ENCODE results near the gene TRAPPC12. TPM values are rescaled to one million over a fixed set of nuclear protein-coding genes. Genes with fewer than 3 reads are reported as not detected.

The TRAPPC12 gene
- total RNA-seq, 1 donor from 2014 or later, result 55.1 TPM

DNA sequence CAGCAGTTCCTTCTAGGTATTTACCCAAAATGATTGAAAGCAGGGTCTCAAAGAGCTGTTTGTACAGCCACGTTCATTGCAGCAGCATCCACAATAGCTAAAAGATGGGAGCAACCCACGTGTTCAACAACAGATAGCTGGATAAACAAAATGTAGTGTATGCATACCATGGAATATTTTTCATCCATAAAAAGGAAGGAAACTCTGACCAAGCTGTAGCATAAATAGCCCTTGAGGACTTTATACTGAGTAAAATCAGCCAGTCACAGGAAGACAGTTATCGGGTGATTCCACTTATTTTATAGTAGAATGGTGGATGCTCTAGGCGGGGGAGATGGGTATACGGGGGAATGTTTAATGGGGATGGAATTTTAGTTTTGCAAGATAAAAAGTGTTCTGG is 7.5 kb downstream of the TRAPPC12 start:
- no peak for DNase-seq (ENCODE audit: low read depth)
- H3K4me3 ChIP-seq (ENCODE audit: low read depth, low read length), result no peak overlapping the region
- TF ChIP-seq, protein P1, sequence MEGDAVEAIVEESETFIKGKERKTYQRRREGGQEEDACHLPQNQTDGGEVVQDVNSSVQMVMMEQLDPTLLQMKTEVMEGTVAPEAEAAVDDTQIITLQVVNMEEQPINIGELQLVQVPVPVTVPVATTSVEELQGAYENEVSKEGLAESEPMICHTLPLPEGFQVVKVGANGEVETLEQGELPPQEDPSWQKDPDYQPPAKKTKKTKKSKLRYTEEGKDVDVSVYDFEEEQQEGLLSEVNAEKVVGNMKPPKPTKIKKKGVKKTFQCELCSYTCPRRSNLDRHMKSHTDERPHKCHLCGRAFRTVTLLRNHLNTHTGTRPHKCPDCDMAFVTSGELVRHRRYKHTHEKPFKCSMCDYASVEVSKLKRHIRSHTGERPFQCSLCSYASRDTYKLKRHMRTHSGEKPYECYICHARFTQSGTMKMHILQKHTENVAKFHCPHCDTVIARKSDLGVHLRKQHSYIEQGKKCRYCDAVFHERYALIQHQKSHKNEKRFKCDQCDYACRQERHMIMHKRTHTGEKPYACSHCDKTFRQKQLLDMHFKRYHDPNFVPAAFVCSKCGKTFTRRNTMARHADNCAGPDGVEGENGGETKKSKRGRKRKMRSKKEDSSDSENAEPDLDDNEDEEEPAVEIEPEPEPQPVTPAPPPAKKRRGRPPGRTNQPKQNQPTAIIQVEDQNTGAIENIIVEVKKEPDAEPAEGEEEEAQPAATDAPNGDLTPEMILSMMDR (conservative IDR thresholded peaks at IDR 0.05; ENCODE audit: low read depth, low read length), result no peak

DNA sequence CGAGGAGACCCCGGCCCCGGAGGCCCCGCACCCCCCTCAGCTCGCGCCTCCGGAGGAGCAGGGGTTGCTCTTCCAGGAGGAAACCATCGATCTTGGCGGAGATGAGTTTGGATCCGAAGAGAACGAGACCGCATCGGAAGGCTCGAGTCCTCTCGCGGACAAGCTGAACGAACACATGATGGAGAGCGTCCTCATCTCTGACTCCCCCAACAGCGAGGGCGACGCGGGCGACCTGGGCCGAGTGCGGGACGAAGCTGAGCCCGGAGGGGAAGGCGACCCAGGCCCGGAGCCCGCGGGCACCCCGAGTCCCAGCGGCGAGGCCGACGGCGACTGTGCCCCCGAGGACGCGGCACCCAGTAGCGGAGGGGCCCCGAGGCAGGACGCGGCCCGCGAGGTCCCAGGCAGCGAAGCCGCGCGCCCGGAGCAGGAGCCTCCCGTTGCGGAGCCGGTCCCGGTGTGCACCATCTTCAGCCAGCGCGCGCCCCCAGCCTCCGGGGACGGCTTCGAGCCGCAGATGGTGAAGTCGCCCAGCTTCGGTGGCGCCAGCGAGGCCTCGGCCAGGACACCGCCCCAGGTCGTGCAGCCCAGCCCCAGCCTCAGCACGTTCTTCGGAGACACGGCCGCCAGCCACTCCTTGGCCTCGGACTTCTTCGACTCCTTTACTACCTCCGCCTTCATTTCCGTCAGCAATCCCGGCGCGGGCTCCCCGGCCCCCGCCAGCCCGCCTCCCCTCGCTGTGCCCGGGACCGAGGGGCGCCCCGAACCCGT is 8.3 kb downstream of the TRAPPC12 start:
- TF ChIP-seq, protein P1 (conservative IDR thresholded peaks at IDR 0.05; ENCODE audit: low read depth, low read length), result no peak
- no peak overlapping the region for H3K4me3 ChIP-seq (ENCODE audit: low read depth, low read length)
- DNase-seq (ENCODE audit: low read depth), result no peak

- TF ChIP-seq, protein P1 (conservative IDR thresholded peaks at IDR 0.05; ENCODE audit: low read depth, low read length), result no peak
- no peak overlapping the region for H3K4me3 ChIP-seq (ENCODE audit: low read depth, low read length)
- no peak for DNase-seq (ENCODE audit: low read depth)
Measured at GRCh38 chr2:3388412-3388738, 8.9 kb downstream of the TRAPPC12 start.

DNA sequence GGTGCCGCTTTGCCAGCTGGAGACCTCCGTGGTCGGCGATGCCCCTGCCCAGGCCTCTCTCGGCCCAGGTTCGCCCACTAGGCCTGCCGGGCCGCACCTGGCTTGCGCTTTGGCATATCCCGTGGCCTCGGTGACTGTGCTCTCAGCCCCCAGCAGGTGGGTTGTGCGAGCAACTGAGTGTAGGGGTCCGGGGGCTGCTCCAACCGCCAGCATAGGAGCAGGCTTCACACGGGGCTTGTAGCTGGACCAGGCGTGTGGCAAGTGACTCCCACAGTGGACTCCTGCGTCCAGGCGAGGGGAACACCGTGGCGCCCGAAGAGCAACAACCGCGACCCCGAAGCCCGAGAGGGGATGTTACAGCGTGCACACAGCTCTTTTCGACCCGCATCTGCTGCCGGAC is 9.7 kb downstream of the TRAPPC12 start:
- no peak for DNase-seq (ENCODE audit: low read depth)
- H3K4me3 ChIP-seq (ENCODE audit: low read depth, low read length), result no peak overlapping the region
- TF ChIP-seq, protein P1 (conservative IDR thresholded peaks at IDR 0.05; ENCODE audit: low read depth, low read length), result no peak

- TF ChIP-seq, protein P1 (conservative IDR thresholded peaks at IDR 0.05; ENCODE audit: low read depth, low read length), result no peak
- no peak overlapping the region for H3K4me3 ChIP-seq (ENCODE audit: low read depth, low read length)
- DNase-seq (ENCODE audit: low read depth), result no peak
Measured at GRCh38 chr2:3390041-3390440, 10.5 kb downstream of the TRAPPC12 start.

DNA sequence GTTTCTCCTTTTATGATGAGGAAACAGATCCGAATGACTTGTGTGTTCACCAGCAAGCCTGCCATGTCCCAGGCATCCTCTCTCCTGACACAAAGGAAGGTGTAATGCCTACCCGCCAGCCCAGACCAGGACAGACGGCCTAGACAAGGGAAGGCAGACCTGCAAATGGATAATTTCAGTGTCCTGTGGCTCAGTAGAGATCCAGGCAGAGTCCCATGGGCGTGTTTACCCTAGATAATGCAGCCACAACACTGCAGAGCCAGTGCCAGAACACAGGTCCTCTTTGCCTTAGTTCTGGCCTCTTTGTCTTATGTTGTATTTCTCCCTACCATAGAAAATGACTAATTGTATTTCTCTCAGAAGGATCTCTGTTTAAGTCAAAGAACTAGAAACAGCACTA is 12.7 kb downstream of the TRAPPC12 start:
- H3K4me3 ChIP-seq (ENCODE audit: low read depth, low read length), result no peak overlapping the region
- TF ChIP-seq, protein P1 (conservative IDR thresholded peaks at IDR 0.05; ENCODE audit: low read depth, low read length), result no peak
- no peak for DNase-seq (ENCODE audit: low read depth)

- TF ChIP-seq, protein P1 (conservative IDR thresholded peaks at IDR 0.05; ENCODE audit: low read depth, low read length), result no peak
- H3K4me3 ChIP-seq (ENCODE audit: low read depth, low read length), result no peak overlapping the region
- no peak for DNase-seq (ENCODE audit: low read depth)
Measured at GRCh38 chr2:3396920-3397559, 17.5 kb downstream of the TRAPPC12 start.

Data from epithelial cell of proximal tubule (primary cell).